Hepatocyte (in vitro differentiated cells): ENCODE data around the gene PDLIM5. TPM values are rescaled to one million over a fixed set of nuclear protein-coding genes. Genes with fewer than 3 reads are reported as not detected.

ENCODE experiments used
- DNase-seq: peaks from one replicate; pipeline ENCODE4 v3.0.0-alpha.2; 2016; ENCODE audit warnings: low spot score
- H2AFZ ChIP-seq: fragments of 200-600 bp; sonication (generic); 2 replicates; pipeline ENCODE4 v1.6.0; 2016; ENCODE audit warnings: antibody characterized with exemption, mild to moderate bottlenecking
- H3K27ac ChIP-seq: fragments of 200-600 bp; sonication (generic); 2 replicates; pipeline ENCODE4 v1.5.1; 2016; ENCODE audit warnings: mild to moderate bottlenecking
- H3K27me3 ChIP-seq: fragments of 200-600 bp; sonication (generic); 2 replicates; pipeline ENCODE4 v1.6.1; 2016
- H3K36me3 ChIP-seq: fragments of 200-600 bp; sonication (generic); replicated peaks from 2 replicates; pipeline ENCODE4 v1.5.1; 2016; ENCODE audit warnings: low read depth; ENCODE audit not compliant: insufficient read depth
- H3K4me1 ChIP-seq: fragments of 200-600 bp; sonication (generic); 2 replicates; pipeline ENCODE4 v1.5.1; 2016; ENCODE audit warnings: mild to moderate bottlenecking, moderate library complexity; ENCODE audit not compliant: insufficient read depth
- H3K4me2 ChIP-seq: fragments of 200-600 bp; sonication (generic); 2 replicates; pipeline ENCODE4 v1.6.0; 2016
- H3K4me3 ChIP-seq: fragments of 200-600 bp; sonication (generic); 2 replicates; pipeline ENCODE4 v1.5.1; 2016; ENCODE audit warnings: mild to moderate bottlenecking
- H3K79me2 ChIP-seq: fragments of 200-600 bp; sonication (generic); 2 replicates; pipeline ENCODE4 v1.6.0; 2017; ENCODE audit warnings: mild to moderate bottlenecking
- H3K9me2 ChIP-seq: fragments of 200-600 bp; sonication (generic); replicated peaks from 2 replicates; pipeline ENCODE4 v1.6.0; 2017; ENCODE audit warnings: mild to moderate bottlenecking; ENCODE audit not compliant: insufficient read depth
- H3K9me3 ChIP-seq: fragments of 200-600 bp; sonication (generic); 2 replicates; pipeline ENCODE4 v1.5.1; 2016; ENCODE audit warnings: low read depth, mild to moderate bottlenecking
- H4K20me1 ChIP-seq: fragments of 200-600 bp; sonication (generic); 2 replicates; pipeline ENCODE4 v1.6.0; 2016; ENCODE audit warnings: mild to moderate bottlenecking; ENCODE audit not compliant: insufficient read depth, poor library complexity, severe bottlenecking
- CTCF ChIP-seq: fragments of 200-600 bp; sonication (generic); IDR thresholded peaks from 2 replicates; pipeline ENCODE4 v1.5.1; 2016; ENCODE audit warnings: antibody characterized with exemption, mild to moderate bottlenecking; ENCODE audit not compliant: poor library complexity
- EZH2 ChIP-seq: fragments of 200-600 bp; sonication (generic); IDR thresholded peaks from 2 replicates; pipeline ENCODE4 v1.6.1; 2016; ENCODE audit warnings: antibody characterized with exemption, mild to moderate bottlenecking, borderline replicate concordance
- EZH2phosphoT487 ChIP-seq: fragments of 200-600 bp; sonication (generic); IDR thresholded peaks from one replicate; pipeline ENCODE4 v1.6.1; 2018; ENCODE audit warnings: antibody characterized with exemption, mild to moderate bottlenecking, low read depth, moderate library complexity; ENCODE audit not compliant: unreplicated experiment, severe bottlenecking
- WGBS: methylation state at CpG from one replicate; pipeline ENCODE4 v1.1.6; 2016; ENCODE audit warnings: low lambda C conversion rate; ENCODE audit errors: missing lambda C conversion rate; 5-methylcytosine and 5-hydroxymethylcytosine counted together
- polyA plus RNA-seq: library from polyadenylated mRNA; unstranded; fragments of >200 nt; fragmentation: Nextera tagmentation; extraction: Ambion mirVana; gene quantifications from 2 replicates; pipeline ENCODE4 v1.2.1, GENCODE V29; 2016
- total RNA-seq: library from RNA; depleted of rRNA; stranded (reverse); fragments of >200 nt; gene quantifications from 2 replicates; pipeline ENCODE4 v1.2.3, GENCODE V29; 2014

The PDLIM5 gene
- total and polyA plus RNA-seq, 2 experiments from 2014 or later: 97.1 to 121 TPM

- no peak overlapping the region for H3K4me3 ChIP-seq
- H3K27ac ChIP-seq: no peak overlapping the region
- H2AFZ ChIP-seq: no peak overlapping the region
- H3K4me1 ChIP-seq: peaks cover 28% of the 10 kb centered on the region
- no peak for DNase-seq
- H3K9me3 ChIP-seq: no peaks in the 10 kb centered on the region
- no peaks in the 10 kb centered on the region for H4K20me1 ChIP-seq
- no peaks in the 10 kb centered on the region for H3K9me2 ChIP-seq
- no peaks in the 10 kb centered on the region for H3K36me3 ChIP-seq
- no peaks in the 10 kb centered on the region for H3K27me3 ChIP-seq
- H3K4me2 ChIP-seq: no peak overlapping the region
- TF ChIP-seq EZH2: no peak
- TF ChIP-seq CTCF: no peak
- TF ChIP-seq EZH2phosphoT487: no peak
- H3K79me2 ChIP-seq: no peaks in the 10 kb centered on the region
- 98% methylated on average over 7 of the region's 7 CpGs for WGBS
These were observed 197.0 kb downstream of the PDLIM5 start for GRCh38 chr4:94648699-94649098.

GRCh38 chr4:94649381-94650133 lies 197.8 kb downstream of the PDLIM5 start:
- 100% methylated on average over 1 of the region's 1 CpG for WGBS

GRCh38 chr4:94650134-94650495 lies 198.4 kb downstream of the PDLIM5 start:
- Histone ChIP-seq H2AFZ (no peak overlapping the region), H3K79me2 (no peaks in the 10 kb centered on the region), H3K4me1 (peaks cover 28% of the 10 kb centered on the region), H3K27ac (peak overlapping the region; percentile 15), H3K4me2 (peak overlapping the region; percentile 16), H3K27me3 (no peaks in the 10 kb centered on the region), H3K9me2 (no peaks in the 10 kb centered on the region), H4K20me1 (no peaks in the 10 kb centered on the region), H3K36me3 (no peaks in the 10 kb centered on the region), H3K4me3 (no peak overlapping the region), H3K9me3 (no peaks in the 10 kb centered on the region)
- 71% methylated on average over 5 of the region's 5 CpGs for WGBS
- no peak for TF ChIP-seq EZH2
- TF ChIP-seq EZH2phosphoT487: no peak
- no peak for TF ChIP-seq CTCF
- DNase-seq: no peak

More at GRCh38 chr4:94649381-94650133, 197.8 kb downstream of the PDLIM5 start:
- Histone ChIP-seq H3K79me2 (no peaks in the 10 kb centered on the region), H3K9me2 (no peaks in the 10 kb centered on the region), H3K4me1 (peaks cover 28% of the 10 kb centered on the region), H3K27me3 (no peaks in the 10 kb centered on the region), H3K36me3 (no peaks in the 10 kb centered on the region), H3K27ac (no peak overlapping the region), H3K4me3 (no peak overlapping the region), H2AFZ (no peak overlapping the region), H3K9me3 (no peaks in the 10 kb centered on the region), H3K4me2 (peak overlapping the region; percentile 16), H4K20me1 (no peaks in the 10 kb centered on the region)
- no peak for DNase-seq
- TF ChIP-seq CTCF (peak; percentile 5), EZH2phosphoT487 (no peak)
